Suppressor macrophage treated with lipopolysaccharide for 1 hour (primary cell): Measurements from ENCODE around the gene FBXO10.
"Not testable (repeated sequence)": the region's sequence is repeated elsewhere in the genome, so short reads cannot be mapped to it uniquely, and the experiment has no call there.

Source experiments
- DNase-seq, 3 donors: peaks; one replicate each; pipeline ENCODE4 v3.0.0-alpha.2; 2020 to 2022

The FBXO10 gene

GRCh38 chr9:37510053-37510452 is 66.1 kb downstream of the FBXO10 start:
- DNase-seq, result not testable (repeated sequence)

GRCh38 chr9:37509536-37509935 is 66.6 kb downstream of the FBXO10 start:
- no peak for DNase-seq

- peak in 1 of 3 donors; percentile 4 for DNase-seq
These were observed 67.4 kb downstream of the FBXO10 start for GRCh38 chr9:37508834-37509206.

GRCh38 chr9:37508135-37508833 is 67.9 kb downstream of the FBXO10 start:
- no peak for DNase-seq

- DNase-seq, result no peak
These were observed 68.5 kb downstream of the FBXO10 start for GRCh38 chr9:37507566-37508134.

- DNase-seq, result no peak
These were observed 71.6 kb downstream of the FBXO10 start for GRCh38 chr9:37504605-37505004.

- DNase-seq, result no peak
These were observed 72.4 kb downstream of the FBXO10 start for GRCh38 chr9:37503736-37504135.

GRCh38 chr9:37501957-37502596 is 74.1 kb downstream of the FBXO10 start:
- DNase-seq, result no peak

- no peak for DNase-seq
These were observed 76.9 kb downstream of the FBXO10 start for GRCh38 chr9:37499297-37499696.

GRCh38 chr9:37498457-37498856 is 77.7 kb downstream of the FBXO10 start:
- no peak for DNase-seq

GRCh38 chr9:37497320-37497719 is 78.9 kb downstream of the FBXO10 start:
- no peak for DNase-seq

- no peak for DNase-seq
These were observed 80.2 kb downstream of the FBXO10 start for GRCh38 chr9:37496020-37496419.

- DNase-seq, result no peak
These were observed 80.6 kb downstream of the FBXO10 start for GRCh38 chr9:37495571-37495970.

- no peak for DNase-seq
These were observed 84.2 kb downstream of the FBXO10 start for GRCh38 chr9:37491939-37492338.

- DNase-seq, result peak in 2 of 3 donors; percentile 7 to 11
These were observed 89.3 kb downstream of the FBXO10 start for GRCh38 chr9:37486616-37487548.

GRCh38 chr9:37486256-37486615 is 89.9 kb downstream of the FBXO10 start:
- no peak for DNase-seq

- DNase-seq, result peak; percentile 96 to 98 (median 97)
These were observed 90.6 kb downstream of the FBXO10 start, which contains the start of gene POLR1E for GRCh38 chr9:37485389-37486255. Gene POLR1E, plus strand, starts transcription at chr9:37485948. Its CDS starts 100 bp downstream, at chr9:37486048.

GRCh38 chr9:37480759-37481158 is 95.4 kb downstream of the FBXO10 start:
- no peak for DNase-seq

- not testable (repeated sequence) for DNase-seq
These were observed 98.1 kb downstream of the FBXO10 start for GRCh38 chr9:37477987-37478619.

- DNase-seq, result not testable (repeated sequence)
These were observed 98.7 kb downstream of the FBXO10 start for GRCh38 chr9:37477443-37477842.

GRCh38 chr9:37476930-37477329 is 99.2 kb downstream of the FBXO10 start:
- DNase-seq, result no peak

GRCh38 chr9:37474438-37474837 is 101.7 kb downstream of the FBXO10 start:
- no peak for DNase-seq
